Upper lobe of left lung (tissue), 6 donors: Measurements from ENCODE around the gene SPTLC2. TPM values are rescaled to one million over a fixed set of nuclear protein-coding genes. Genes with fewer than 3 reads are reported as not detected.
A peak's percentile ranks its signal among the peaks of the same experiment; 100 is the strongest.

ENCODE experiments used
- ATAC-seq, 2 donors: fragments of 200-7000 bp; cut with Tn5 transposase; one replicate each; pipeline ENCODE4 v1.9.1; 2022; ENCODE audit warnings: mild to moderate bottlenecking in 2 of 2, moderate library complexity in 2 of 2; ENCODE audit not compliant: low FRiP score in 2 of 2
- DNase-seq, 2 donors: peaks; one replicate each; pipeline ENCODE4 v3.0.0-alpha.2; 2019 to 2020
- H3K27ac ChIP-seq, 4 donors: fragments of 200-600 bp; sonication (generic); one replicate each; pipeline ENCODE4 v1.5.1; 2016 to 2019
- H3K27me3 ChIP-seq, 4 donors: fragments of 200-600 bp; sonication (generic); one replicate each; pipeline ENCODE4 v1.5.1; 2017 to 2019
- H3K36me3 ChIP-seq, 4 donors: fragments of 200-600 bp; sonication (generic); one replicate each; pipeline ENCODE4 v1.5.1; 2016 to 2019
- H3K4me1 ChIP-seq, 4 donors: fragments of 200-600 bp; sonication (generic); one replicate each; pipeline ENCODE4 v1.5.1; 2018 to 2019
- H3K4me3 ChIP-seq, 4 donors: fragments of 200-600 bp; sonication (generic); one replicate each; pipeline ENCODE4 v1.5.1; 2017 to 2019; ENCODE audit warnings: mild to moderate bottlenecking in 2 of 4, moderate library complexity in 1 of 4
- H3K9me3 ChIP-seq, 4 donors: fragments of 200-600 bp; sonication (generic); one replicate each; pipeline ENCODE4 v1.5.1; 2018 to 2019
- EP300 ChIP-seq, 4 donors: sonication (generic); formaldehyde crosslinking; IDR thresholded peaks; one replicate each; pipeline ENCODE4 v1.5.1; 2017; ENCODE audit warnings: antibody characterized with exemption in 4 of 4, control low read depth in 2 of 4
- POLR2A ChIP-seq, 4 donors: fragments of 450-650 bp; IDR thresholded peaks; one replicate each; pipeline ENCODE4 v1.5.1; 2016 to 2017; ENCODE audit warnings: antibody characterized with exemption in 4 of 4, mild to moderate bottlenecking in 2 of 4
- POLR2AphosphoS5 ChIP-seq, 2 donors: sonication (generic); formaldehyde crosslinking; IDR thresholded peaks; one replicate each; pipeline ENCODE4 v1.5.1; 2017; ENCODE audit warnings: antibody characterized with exemption in 2 of 2
- WGBS, 2 donors: methylation state at CpG; one replicate each; pipeline ENCODE4 v1.1.5; 2017 to 2018; 5-methylcytosine and 5-hydroxymethylcytosine counted together
- total RNA-seq, 6 donors: library from RNA; depleted of rRNA in 4 of 6; stranded (reverse); fragments of >200 nt in 4 of 6; gene quantifications; one replicate each; pipeline versions ENCODE4 v1.1.0 to v1.2.1, GENCODE V29; 2016 to 2021
- TF ChIP-seq, protein P1 (sequence below), 6 experiments: fragments of 450-650 bp in 4 of 6; fragments of 200-600 bp in 2 of 6; sonication (generic) in 2 of 6; IDR thresholded peaks; one replicate each; pipeline ENCODE4 v1.5.1; 2016 to 2019; ENCODE audit warnings: antibody characterized with exemption in 6 of 6
- donor health status: DM: no; HTN: no; CAD: no; lungs with moderate emphysema.
- donor health status: DM: no; HTN: yes; CAD: no; lungs with severe emphysema.

Gene SPTLC2
- total RNA-seq, 6 donors from 2014 or later = 28.0 to 72.3 (median 37.7) TPM

DNA sequence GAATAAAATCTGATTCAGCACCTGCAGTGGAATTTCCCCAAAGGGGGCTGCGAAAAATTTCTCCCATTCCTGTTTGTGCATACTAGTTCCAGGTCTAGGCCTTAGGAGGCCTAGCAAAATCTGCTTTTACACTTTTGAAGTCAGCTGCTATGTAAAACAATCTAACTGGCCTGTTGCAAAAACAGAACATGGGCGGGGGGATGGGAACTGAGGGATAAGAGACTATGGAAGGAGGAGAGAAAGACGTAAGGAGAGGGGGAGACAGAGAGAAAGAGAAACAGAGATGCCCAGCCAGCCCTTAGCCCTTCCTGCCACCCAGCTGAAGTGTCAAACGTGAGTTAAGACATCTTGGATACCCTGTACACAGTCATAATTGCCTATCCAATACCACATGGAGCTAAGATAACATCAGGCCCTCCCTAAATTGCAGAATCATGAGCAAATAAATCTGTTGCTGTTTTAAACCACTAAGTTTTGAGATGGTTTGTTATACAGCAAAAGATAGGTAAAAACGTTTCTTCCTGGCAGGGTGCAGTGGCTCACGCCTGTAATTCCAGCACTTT, 45.6 kb downstream of the SPTLC2 start:
- H3K36me3 ChIP-seq = peaks cover 0 to 73% (median 3%) of the 10 kb centered on the region in 4 donors
- H3K27ac ChIP-seq = no peak overlapping the region
- H3K4me1 ChIP-seq = no peaks in the 10 kb centered on the region
- TF ChIP-seq, protein P1, sequence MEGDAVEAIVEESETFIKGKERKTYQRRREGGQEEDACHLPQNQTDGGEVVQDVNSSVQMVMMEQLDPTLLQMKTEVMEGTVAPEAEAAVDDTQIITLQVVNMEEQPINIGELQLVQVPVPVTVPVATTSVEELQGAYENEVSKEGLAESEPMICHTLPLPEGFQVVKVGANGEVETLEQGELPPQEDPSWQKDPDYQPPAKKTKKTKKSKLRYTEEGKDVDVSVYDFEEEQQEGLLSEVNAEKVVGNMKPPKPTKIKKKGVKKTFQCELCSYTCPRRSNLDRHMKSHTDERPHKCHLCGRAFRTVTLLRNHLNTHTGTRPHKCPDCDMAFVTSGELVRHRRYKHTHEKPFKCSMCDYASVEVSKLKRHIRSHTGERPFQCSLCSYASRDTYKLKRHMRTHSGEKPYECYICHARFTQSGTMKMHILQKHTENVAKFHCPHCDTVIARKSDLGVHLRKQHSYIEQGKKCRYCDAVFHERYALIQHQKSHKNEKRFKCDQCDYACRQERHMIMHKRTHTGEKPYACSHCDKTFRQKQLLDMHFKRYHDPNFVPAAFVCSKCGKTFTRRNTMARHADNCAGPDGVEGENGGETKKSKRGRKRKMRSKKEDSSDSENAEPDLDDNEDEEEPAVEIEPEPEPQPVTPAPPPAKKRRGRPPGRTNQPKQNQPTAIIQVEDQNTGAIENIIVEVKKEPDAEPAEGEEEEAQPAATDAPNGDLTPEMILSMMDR (IDR thresholded peaks at IDR 0.05) = no peak
- no peaks in the 10 kb centered on the region for H3K27me3 ChIP-seq
- H3K9me3 ChIP-seq = no peaks in the 10 kb centered on the region
- H3K4me3 ChIP-seq = no peak overlapping the region
- no peak for ATAC-seq
- DNase-seq = no peak
- WGBS, 2 donors = 71% methylated on average over 6 of the region's 6 CpGs

DNA sequence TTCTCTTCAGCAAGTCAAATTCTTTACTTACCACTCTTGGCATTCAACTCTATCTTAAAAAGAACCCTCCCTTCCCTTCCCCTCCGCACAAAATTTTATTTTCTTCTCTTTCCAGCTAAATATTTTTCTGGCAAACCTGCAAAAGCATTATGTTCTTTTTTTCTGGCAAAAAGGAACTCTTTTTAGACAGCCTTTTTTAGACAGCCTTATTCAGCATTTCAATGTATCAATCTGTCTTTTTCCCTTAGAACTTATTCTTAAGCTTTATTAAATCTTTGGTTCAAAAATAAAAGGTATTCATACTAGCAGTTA, 50.5 kb downstream of the SPTLC2 start:
- H3K4me1 ChIP-seq = no peaks in the 10 kb centered on the region
- H3K27me3 ChIP-seq = no peaks in the 10 kb centered on the region
- WGBS, 2 donors = 53% methylated on average over 1 of the region's 1 CpG
- DNase-seq (no peak), ATAC-seq (no peak)
- H3K9me3 ChIP-seq = no peaks in the 10 kb centered on the region
- no peak overlapping the region for H3K4me3 ChIP-seq
- H3K27ac ChIP-seq = peak overlapping the region; percentile 38 to 78 (median 66)
- peaks cover 0 to 55% (median 9%) of the 10 kb centered on the region in 4 donors for H3K36me3 ChIP-seq
- TF ChIP-seq, protein P1 (IDR thresholded peaks at IDR 0.05) = no peak
- TF ChIP-seq EP300 (IDR thresholded peaks at IDR 0.05) (no peak), POLR2AphosphoS5 (IDR thresholded peaks at IDR 0.05) (no peak), POLR2A (IDR thresholded peaks at IDR 0.05) (no peak)

DNA sequence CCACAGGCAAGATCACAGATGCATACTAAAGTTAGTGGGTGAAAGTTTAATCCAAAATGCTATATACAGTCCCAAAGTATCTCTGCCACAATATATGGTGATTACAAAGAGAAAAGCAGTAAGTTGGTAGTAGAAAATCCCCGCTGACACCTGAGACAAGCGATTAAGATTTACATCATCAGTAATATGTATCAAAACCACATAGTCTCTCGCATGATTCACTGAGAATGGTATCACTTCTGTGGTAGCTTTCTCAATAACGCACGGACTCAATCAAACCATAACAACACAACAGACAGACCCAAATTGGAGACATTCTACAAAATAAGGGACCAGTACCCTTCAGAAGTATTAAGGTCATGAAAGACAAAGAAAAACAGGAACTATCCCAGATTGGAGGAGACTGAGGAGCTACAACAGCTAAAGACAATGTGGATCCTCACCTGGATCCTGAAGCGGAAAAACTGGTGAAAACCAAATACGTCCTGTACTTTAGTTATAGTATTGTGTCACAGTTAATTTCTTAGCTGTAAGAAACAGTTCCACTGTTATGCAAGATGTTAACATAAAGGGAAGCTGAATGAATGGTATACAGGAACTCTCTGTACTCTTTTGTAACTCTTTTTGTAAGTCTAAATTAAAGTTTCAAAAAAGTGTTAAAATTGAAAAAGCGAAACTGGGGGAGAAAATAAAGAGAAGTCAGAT, 51.0 kb downstream of the SPTLC2 start:
- TF ChIP-seq EP300 (IDR thresholded peaks at IDR 0.05) (no peak), POLR2AphosphoS5 (IDR thresholded peaks at IDR 0.05) (no peak), POLR2A (IDR thresholded peaks at IDR 0.05) (no peak)
- TF ChIP-seq, protein P1 (IDR thresholded peaks at IDR 0.05) = no peak
- peaks cover 0 to 60% (median 10%) of the 10 kb centered on the region in 4 donors for H3K36me3 ChIP-seq
- no peaks in the 10 kb centered on the region for H3K4me1 ChIP-seq
- peak; percentile 74 to 81 for ATAC-seq
- H3K4me3 ChIP-seq = no peak overlapping the region
- no peaks in the 10 kb centered on the region for H3K9me3 ChIP-seq
- H3K27me3 ChIP-seq = no peaks in the 10 kb centered on the region
- H3K27ac ChIP-seq = peak overlapping the region; percentile 38 to 78 (median 74)
- 61 to 70% methylated on average over 8 of the region's 8 CpGs for WGBS, 2 donors
- no peak for DNase-seq

DNA sequence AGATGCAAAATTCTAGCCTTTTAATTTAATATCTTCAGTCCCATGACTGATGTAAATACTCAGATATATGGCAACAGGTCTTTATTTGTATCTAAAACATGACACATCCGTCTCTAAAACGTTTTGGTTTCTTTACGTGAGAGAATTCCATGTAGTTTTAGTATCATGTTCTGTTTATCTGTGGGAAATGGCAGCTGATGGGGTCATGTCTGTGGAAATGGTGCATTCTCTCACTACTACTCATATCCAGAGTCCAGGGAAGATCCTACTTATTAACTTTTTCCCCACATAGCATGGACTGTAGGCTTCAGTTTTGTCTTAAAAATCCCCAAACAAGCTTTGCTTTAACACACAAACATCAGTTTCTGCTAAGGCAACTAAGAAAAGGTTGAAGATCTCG, 53.8 kb downstream of the SPTLC2 start:
- Histone ChIP-seq H3K27me3 (no peaks in the 10 kb centered on the region), H3K9me3 (no peaks in the 10 kb centered on the region), H3K4me3 (no peak overlapping the region), H3K27ac (no peak overlapping the region), H3K36me3 (peaks cover 0 to 59% (median 17%) of the 10 kb centered on the region in 4 donors), H3K4me1 (no peaks in the 10 kb centered on the region)
- TF ChIP-seq POLR2AphosphoS5 (IDR thresholded peaks at IDR 0.05) (no peak), EP300 (IDR thresholded peaks at IDR 0.05) (no peak), POLR2A (IDR thresholded peaks at IDR 0.05) (no peak)
- TF ChIP-seq, protein P1 (IDR thresholded peaks at IDR 0.05) = no peak
- WGBS, 2 donors = 81 to 84% methylated on average over 4 of the region's 4 CpGs
- DNase-seq (no peak), ATAC-seq (no peak)

DNA sequence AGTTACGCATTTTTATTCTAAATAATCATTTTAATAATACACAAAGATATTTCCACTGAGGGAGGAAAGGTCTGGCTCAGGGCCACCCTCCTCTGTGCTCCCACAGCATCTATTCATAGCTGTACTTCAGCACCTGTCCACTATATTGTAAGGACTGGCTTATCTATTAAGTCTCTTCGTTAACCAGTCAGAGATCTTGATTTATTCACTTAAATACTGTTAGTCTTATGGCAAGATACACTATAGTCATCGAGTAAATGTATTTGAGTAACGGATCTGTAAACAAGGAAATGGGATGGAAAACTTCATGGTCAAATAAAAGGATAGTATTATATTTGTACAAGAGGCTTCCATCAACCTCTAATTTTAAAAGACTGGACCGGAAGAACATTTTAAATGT, 54.6 kb downstream of the SPTLC2 start:
- TF ChIP-seq EP300 (IDR thresholded peaks at IDR 0.05) = no peak
- TF ChIP-seq POLR2A (IDR thresholded peaks at IDR 0.05) = no peak
- TF ChIP-seq POLR2AphosphoS5 (IDR thresholded peaks at IDR 0.05) = no peak
- TF ChIP-seq, protein P1 (IDR thresholded peaks at IDR 0.05) = no peak
- ATAC-seq (no peak), DNase-seq (no peak)
- no peaks in the 10 kb centered on the region for H3K9me3 ChIP-seq
- no peak overlapping the region for H3K4me3 ChIP-seq
- peaks cover 0 to 59% (median 21%) of the 10 kb centered on the region in 4 donors for H3K36me3 ChIP-seq
- WGBS, 2 donors = 66 to 67% methylated on average over 5 of the region's 5 CpGs
- H3K27me3 ChIP-seq = no peaks in the 10 kb centered on the region
- H3K27ac ChIP-seq = peak overlapping the region in 1 of 4 donors; percentile 1
- no peaks in the 10 kb centered on the region for H3K4me1 ChIP-seq
